ENCODE results near the gene ARHGEF33.

The ARHGEF33 gene

DNA sequence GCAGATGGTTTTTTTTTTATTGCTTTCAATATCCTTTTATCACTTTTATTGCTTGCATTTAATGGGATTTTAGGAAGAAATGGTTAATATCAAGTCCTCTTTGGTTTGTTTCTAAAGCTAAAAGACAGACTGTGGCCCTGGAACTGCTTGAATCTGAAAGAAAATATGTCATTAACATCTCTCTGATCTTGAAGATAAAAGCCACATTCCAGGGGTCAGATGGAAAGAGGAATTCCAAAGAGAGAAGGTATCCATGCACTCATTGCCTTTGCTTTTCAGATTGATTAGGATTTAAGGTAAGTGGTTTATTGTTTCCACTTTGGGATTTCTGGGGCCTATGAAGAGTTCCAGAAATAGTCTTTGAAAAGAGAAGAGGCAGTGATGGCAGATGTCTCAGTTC is 54.1 kb downstream of the ARHGEF33 start:
- Histone ChIP-seq H3K4me1 (ENCODE audit: control insufficient read depth, low read depth, low read length) (peaks cover 11% of the 10 kb centered on the region), H3K36me3 (ENCODE audit: control insufficient read depth, low read depth, low read length) (no peaks in the 10 kb centered on the region), H3K27me3 (ENCODE audit: control insufficient read depth, insufficient read depth, low read length) (no peaks in the 10 kb centered on the region), H3K9ac (ENCODE audit: low read length) (no peak overlapping the region), H3K4me3 (ENCODE audit: low read length) (no peak overlapping the region), H3K27ac (ENCODE audit: low read length) (no peak overlapping the region), H3K9me3 (ENCODE audit: control insufficient read depth, low read depth, low read length) (no peaks in the 10 kb centered on the region)

DNA sequence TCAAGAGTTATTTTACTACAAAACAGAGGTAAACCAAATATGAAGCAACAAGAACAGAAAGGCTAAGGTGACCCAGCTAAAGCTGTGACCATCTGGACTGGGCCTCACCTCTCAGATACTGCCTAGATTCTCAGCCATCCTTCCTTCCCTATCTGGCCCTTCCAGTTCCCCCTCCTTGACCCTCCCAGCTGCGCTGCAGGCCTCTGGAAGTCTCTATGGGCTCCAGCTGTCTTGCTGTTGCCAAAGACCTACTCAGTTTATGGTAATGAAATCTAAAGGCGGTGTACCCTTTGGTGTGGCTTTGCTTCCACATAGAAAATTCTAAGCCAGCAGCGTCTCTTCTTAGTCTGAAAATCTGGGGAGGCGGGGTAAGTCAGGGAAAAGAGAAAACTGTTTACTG is 55.7 kb downstream of the ARHGEF33 start:
- Histone ChIP-seq H3K4me1 (ENCODE audit: control insufficient read depth, low read depth, low read length) (peaks cover 11% of the 10 kb centered on the region), H3K9me3 (ENCODE audit: control insufficient read depth, low read depth, low read length) (no peaks in the 10 kb centered on the region), H3K9ac (ENCODE audit: low read length) (no peak overlapping the region), H3K36me3 (ENCODE audit: control insufficient read depth, low read depth, low read length) (no peaks in the 10 kb centered on the region), H3K27me3 (ENCODE audit: control insufficient read depth, insufficient read depth, low read length) (no peaks in the 10 kb centered on the region), H3K27ac (ENCODE audit: low read length) (no peak overlapping the region), H3K4me3 (ENCODE audit: low read length) (no peak overlapping the region)

DNA sequence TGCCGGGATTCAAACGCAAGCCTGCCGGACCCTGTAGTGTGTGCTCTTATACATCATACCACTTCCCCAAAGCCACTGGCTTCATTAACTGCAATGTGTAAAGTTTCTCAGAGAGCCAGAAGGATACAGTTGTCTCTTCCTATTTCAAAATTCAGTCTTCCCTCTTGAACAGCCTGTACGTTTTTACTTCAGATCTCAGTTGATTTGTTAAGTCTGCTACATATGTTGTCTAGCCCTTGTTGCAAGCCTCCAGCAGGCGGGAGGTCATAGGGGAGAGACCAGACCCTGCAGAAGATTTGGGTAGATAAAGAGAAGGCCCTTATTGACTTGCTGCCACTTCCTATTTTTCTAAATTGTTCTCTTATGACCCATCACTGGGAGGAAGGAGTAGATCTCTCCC is 56.2 kb downstream of the ARHGEF33 start:
- H3K4me1 ChIP-seq (ENCODE audit: control insufficient read depth, low read depth, low read length): peaks cover 11% of the 10 kb centered on the region

DNA sequence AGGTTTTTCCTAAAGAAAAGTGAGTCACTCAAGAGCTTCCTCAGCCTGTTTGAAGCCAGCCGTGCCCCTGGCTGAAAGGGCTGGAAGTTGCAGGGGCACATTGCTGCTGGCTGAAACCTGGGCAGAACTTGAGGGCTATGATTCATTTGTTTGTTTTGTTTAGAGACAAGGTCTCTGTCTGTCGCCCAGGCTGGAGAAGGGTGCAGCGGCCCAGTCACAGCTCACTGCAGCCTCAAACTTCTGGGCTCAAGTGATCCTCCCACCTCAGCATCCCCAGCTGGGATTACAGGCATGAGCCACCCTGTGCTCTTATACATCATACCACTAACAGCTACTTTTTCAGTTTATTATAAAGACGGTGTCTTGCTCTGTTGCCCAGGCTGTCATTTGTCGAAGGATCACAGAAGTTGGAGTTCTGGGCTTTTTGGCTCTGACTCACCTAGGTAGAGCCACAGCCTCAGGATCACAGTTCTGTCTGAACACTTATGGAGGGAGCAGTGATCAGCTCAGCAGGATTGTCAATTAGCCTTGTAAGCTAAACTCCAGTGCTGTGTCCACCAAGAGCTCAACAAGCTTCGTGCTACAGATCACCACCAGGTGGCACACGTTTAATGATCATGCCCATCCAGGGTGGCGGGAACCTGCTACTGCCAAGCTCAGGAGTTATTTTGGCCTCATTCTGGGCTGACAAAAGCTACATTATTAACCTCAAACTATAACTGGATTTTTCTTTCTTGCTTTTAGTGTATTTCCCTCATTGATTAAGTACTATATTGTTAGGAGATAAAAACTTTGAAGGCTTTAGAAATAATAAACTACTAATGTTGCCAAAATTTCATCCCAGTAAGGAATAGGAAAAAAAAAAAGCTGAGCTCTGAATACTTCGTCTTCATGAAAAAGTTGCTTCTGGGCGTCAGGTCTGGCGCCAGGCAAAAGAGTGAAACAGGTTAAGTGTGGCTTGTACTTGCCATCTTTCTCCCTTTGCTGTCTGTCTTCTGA is 57.9 kb downstream of the ARHGEF33 start:
- no peaks in the 10 kb centered on the region for H3K9me3 ChIP-seq (ENCODE audit: control insufficient read depth, low read depth, low read length)
- peaks cover 11% of the 10 kb centered on the region for H3K4me1 ChIP-seq (ENCODE audit: control insufficient read depth, low read depth, low read length)
- H3K27me3 ChIP-seq (ENCODE audit: control insufficient read depth, insufficient read depth, low read length): no peaks in the 10 kb centered on the region
- no peak overlapping the region for H3K4me3 ChIP-seq (ENCODE audit: low read length)
- no peaks in the 10 kb centered on the region for H3K36me3 ChIP-seq (ENCODE audit: control insufficient read depth, low read depth, low read length)
- no peak overlapping the region for H3K9ac ChIP-seq (ENCODE audit: low read length)
- no peak overlapping the region for H3K27ac ChIP-seq (ENCODE audit: low read length)

More for the DNA sequence above, 56.2 kb downstream of the ARHGEF33 start:
- no peaks in the 10 kb centered on the region for H3K36me3 ChIP-seq (ENCODE audit: control insufficient read depth, low read depth, low read length)
- H3K9me3 ChIP-seq (ENCODE audit: control insufficient read depth, low read depth, low read length): no peaks in the 10 kb centered on the region
- no peaks in the 10 kb centered on the region for H3K27me3 ChIP-seq (ENCODE audit: control insufficient read depth, insufficient read depth, low read length)
- H3K4me3 ChIP-seq (ENCODE audit: low read length): no peak overlapping the region
- no peak overlapping the region for H3K27ac ChIP-seq (ENCODE audit: low read length)
- no peak overlapping the region for H3K9ac ChIP-seq (ENCODE audit: low read length)

DNA sequence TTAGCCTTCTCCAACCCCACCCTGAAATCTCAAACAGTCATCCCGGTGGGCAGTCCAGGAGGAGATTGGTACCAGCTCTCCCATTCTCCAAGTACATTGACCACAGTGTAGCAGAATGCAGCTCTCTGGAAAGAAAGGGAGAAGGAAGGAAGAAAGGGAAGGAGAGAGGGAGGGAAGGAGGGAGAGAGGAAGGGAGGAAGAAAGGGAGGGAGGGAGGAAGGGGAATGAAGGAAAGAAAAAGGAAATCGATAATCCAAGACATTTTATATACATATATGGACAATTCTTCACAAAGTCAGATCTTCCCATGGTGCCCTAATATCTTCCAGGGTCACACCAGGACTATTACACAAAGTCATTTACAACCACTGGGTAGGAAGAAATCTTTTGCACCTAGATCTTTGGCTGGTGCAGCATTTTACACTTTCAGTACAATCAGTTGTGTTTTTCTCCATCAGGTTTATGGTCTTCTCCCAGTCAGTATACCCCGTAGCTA is 58.8 kb downstream of the ARHGEF33 start:
- no peak overlapping the region for H3K27ac ChIP-seq (ENCODE audit: low read length)
- H3K4me1 ChIP-seq (ENCODE audit: control insufficient read depth, low read depth, low read length): peaks cover 8% of the 10 kb centered on the region
- no peaks in the 10 kb centered on the region for H3K27me3 ChIP-seq (ENCODE audit: control insufficient read depth, insufficient read depth, low read length)
- H3K4me3 ChIP-seq (ENCODE audit: low read length): no peak overlapping the region
- no peaks in the 10 kb centered on the region for H3K9me3 ChIP-seq (ENCODE audit: control insufficient read depth, low read depth, low read length)
- H3K9ac ChIP-seq (ENCODE audit: low read length): no peak overlapping the region
- no peaks in the 10 kb centered on the region for H3K36me3 ChIP-seq (ENCODE audit: control insufficient read depth, low read depth, low read length)

DNA sequence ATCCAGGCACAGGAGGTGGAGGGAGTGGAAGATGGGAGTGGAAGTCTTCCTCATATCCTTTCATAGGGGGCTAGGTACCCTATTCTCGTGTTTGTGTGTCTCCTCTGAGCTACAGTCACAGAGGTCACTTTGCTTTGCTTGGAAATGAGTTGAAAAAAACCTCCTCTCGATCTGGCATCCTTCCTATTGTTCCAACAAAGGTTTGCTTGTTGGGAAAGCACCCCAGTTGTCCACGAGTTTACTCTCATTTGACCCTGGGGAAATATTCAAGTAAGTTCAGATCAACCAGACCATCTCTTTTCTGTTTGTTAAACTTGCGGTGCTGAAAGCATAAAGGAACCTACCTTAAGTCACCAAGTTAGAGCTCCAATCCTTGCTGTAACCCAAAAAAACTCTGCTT is 59.3 kb downstream of the ARHGEF33 start:
- Histone ChIP-seq H3K27ac (ENCODE audit: low read length) (no peak overlapping the region), H3K4me1 (ENCODE audit: control insufficient read depth, low read depth, low read length) (peaks cover 3% of the 10 kb centered on the region), H3K9me3 (ENCODE audit: control insufficient read depth, low read depth, low read length) (no peaks in the 10 kb centered on the region), H3K27me3 (ENCODE audit: control insufficient read depth, insufficient read depth, low read length) (no peaks in the 10 kb centered on the region), H3K36me3 (ENCODE audit: control insufficient read depth, low read depth, low read length) (no peaks in the 10 kb centered on the region), H3K9ac (ENCODE audit: low read length) (no peak overlapping the region), H3K4me3 (ENCODE audit: low read length) (no peak overlapping the region)

DNA sequence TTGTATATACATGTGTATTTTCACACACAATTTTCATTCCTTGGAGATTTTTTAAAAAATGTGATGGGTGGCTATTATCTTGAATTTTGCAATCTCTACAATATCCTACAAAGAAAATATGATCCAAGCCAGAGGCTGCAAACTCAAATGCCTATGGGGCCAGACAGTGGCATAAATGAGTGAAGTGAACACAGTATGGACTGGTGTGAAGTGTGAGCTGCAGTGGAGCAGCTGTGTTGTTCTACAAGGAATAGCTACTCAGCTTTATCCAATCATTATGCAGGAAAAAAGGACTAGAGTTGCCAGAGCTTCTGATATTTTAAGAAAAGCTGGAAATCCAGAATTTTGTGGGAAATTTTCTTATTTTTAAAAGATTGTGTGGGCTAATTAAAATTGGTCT is 62.1 kb downstream of the ARHGEF33 start:
- Histone ChIP-seq H3K27ac (ENCODE audit: low read length) (no peak overlapping the region), H3K9ac (ENCODE audit: low read length) (no peak overlapping the region), H3K27me3 (ENCODE audit: control insufficient read depth, insufficient read depth, low read length) (no peaks in the 10 kb centered on the region), H3K36me3 (ENCODE audit: control insufficient read depth, low read depth, low read length) (no peaks in the 10 kb centered on the region), H3K4me3 (ENCODE audit: low read length) (no peak overlapping the region), H3K4me1 (ENCODE audit: control insufficient read depth, low read depth, low read length) (no peaks in the 10 kb centered on the region), H3K9me3 (ENCODE audit: control insufficient read depth, low read depth, low read length) (no peaks in the 10 kb centered on the region)

DNA sequence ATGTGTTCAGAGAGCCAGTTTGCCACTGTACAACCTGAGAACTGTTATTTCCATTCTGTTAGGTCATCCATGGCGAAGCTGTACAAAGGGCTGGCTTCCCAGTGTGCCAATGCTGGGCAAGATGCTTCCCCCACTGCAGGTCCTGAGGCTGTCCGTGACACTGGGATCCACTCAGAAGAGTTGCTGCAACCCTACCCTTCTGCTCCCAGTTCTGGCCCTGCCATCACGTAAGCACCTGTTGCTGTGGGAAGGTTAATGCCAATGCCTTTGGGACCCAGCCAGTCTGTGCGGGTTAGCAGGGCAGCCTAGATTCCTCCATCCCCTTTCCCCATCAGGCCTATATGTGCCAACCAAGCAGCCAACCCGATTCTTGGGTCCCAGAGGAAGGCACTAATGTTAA is 68.3 kb downstream of the ARHGEF33 start:
- no peak overlapping the region for H3K4me3 ChIP-seq (ENCODE audit: low read length)
- peaks cover 22% of the 10 kb centered on the region for H3K27me3 ChIP-seq (ENCODE audit: control insufficient read depth, insufficient read depth, low read length)
- no peaks in the 10 kb centered on the region for H3K4me1 ChIP-seq (ENCODE audit: control insufficient read depth, low read depth, low read length)
- H3K27ac ChIP-seq (ENCODE audit: low read length): no peak overlapping the region
- no peaks in the 10 kb centered on the region for H3K36me3 ChIP-seq (ENCODE audit: control insufficient read depth, low read depth, low read length)
- no peaks in the 10 kb centered on the region for H3K9me3 ChIP-seq (ENCODE audit: control insufficient read depth, low read depth, low read length)
- no peak overlapping the region for H3K9ac ChIP-seq (ENCODE audit: low read length)

DNA sequence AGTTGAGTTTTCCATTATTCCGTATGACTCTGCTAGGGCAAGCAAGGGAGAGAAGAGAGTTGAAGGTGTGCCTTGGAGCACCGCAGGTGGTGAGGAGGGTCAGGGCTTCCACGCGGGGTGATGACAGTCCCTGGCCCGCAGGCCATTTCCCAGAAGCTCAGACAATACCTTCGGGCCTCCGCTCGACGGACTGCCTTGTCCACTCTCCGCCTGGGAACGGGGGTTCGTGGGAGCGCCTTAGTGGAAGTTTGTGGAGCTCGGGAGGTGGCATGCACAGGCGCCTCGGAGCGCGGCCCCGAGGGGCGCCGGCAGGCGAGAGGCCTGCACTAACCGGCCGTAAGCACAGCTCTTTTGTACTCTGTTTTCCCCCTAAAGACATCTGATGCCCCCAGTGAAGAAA is 69.8 kb downstream of the ARHGEF33 start:
- Histone ChIP-seq H3K4me3 (ENCODE audit: low read length) (no peak overlapping the region), H3K9me3 (ENCODE audit: control insufficient read depth, low read depth, low read length) (no peaks in the 10 kb centered on the region), H3K27me3 (ENCODE audit: control insufficient read depth, insufficient read depth, low read length) (peaks cover 22% of the 10 kb centered on the region), H3K27ac (ENCODE audit: low read length) (no peak overlapping the region), H3K36me3 (ENCODE audit: control insufficient read depth, low read depth, low read length) (no peaks in the 10 kb centered on the region), H3K4me1 (ENCODE audit: control insufficient read depth, low read depth, low read length) (no peaks in the 10 kb centered on the region), H3K9ac (ENCODE audit: low read length) (no peak overlapping the region)

DNA sequence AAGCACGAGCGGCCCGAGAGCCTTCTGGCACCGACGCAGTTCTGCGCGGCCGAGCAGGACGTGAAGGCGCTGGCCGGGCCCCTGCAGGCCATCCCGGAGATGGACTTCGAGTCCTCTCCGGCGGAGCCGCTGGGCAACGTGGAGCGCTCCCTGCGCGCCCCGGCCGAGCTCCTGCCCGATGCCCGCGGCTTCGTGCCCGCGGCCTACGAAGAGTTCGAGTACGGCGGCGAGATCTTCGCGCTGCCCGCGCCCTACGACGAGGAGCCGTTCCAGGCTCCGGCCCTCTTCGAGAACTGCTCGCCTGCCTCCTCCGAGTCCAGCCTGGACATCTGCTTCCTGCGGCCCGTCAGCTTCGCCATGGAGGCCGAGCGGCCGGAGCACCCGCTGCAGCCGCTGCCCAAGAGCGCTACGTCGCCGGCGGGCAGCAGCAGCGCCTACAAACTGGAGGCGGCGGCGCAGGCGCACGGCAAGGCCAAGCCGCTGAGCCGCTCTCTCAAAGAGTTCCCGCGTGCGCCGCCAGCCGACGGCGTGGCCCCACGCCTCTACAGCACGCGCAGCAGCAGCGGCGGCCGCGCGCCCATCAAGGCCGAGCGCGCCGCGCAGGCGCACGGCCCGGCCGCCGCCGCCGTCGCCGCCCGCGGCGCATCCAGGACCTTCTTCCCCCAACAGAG is 70.4 kb downstream of the ARHGEF33 start:
- no peak overlapping the region for H3K27ac ChIP-seq (ENCODE audit: low read length)
- no peaks in the 10 kb centered on the region for H3K4me1 ChIP-seq (ENCODE audit: control insufficient read depth, low read depth, low read length)
- H3K4me3 ChIP-seq (ENCODE audit: low read length): no peak overlapping the region
- no peak overlapping the region for H3K9ac ChIP-seq (ENCODE audit: low read length)
- H3K36me3 ChIP-seq (ENCODE audit: control insufficient read depth, low read depth, low read length): no peaks in the 10 kb centered on the region
- H3K27me3 ChIP-seq (ENCODE audit: control insufficient read depth, insufficient read depth, low read length): peaks cover 22% of the 10 kb centered on the region
- H3K9me3 ChIP-seq (ENCODE audit: control insufficient read depth, low read depth, low read length): no peaks in the 10 kb centered on the region

DNA sequence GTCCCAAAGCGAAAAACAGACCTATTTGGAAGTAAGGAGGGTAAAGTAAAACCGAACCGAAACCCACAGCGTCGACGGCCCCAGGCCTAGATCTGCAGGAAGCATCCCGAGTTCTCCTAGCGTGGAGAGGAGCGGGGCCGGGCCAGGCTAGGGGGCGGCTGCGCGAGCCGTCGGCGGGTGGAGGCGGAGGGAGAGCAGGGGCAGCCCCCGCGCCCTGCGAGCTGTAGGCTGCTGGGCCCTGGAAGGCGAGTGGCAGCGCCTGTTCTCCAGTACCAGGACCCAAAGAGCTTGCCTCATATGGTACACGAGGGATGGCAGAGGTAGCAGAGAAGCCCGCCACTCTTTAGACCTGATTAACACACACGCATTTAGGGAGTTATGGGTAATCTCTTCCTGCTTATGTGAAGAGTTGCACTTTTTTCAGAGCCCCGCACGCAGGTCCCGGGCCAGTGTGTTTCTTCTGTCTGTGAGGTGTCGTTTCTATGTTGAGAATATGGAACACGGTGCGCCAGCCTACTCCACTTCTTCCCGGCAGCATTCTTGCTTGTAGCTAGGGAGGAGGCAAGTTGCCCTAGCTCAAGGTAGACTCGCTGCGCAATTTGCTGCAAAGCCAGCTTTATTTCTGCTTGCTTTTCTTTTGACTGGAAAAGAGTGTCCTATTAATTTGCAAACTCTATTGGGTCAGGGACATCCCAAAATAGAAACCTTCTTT is 71.1 kb downstream of the ARHGEF33 start:
- Histone ChIP-seq H3K9ac (ENCODE audit: low read length) (no peak overlapping the region), H3K4me3 (ENCODE audit: low read length) (no peak overlapping the region), H3K4me1 (ENCODE audit: control insufficient read depth, low read depth, low read length) (no peaks in the 10 kb centered on the region), H3K27ac (ENCODE audit: low read length) (no peak overlapping the region), H3K36me3 (ENCODE audit: control insufficient read depth, low read depth, low read length) (no peaks in the 10 kb centered on the region), H3K27me3 (ENCODE audit: control insufficient read depth, insufficient read depth, low read length) (peaks cover 22% of the 10 kb centered on the region), H3K9me3 (ENCODE audit: control insufficient read depth, low read depth, low read length) (no peaks in the 10 kb centered on the region)
